Esophagus muscularis mucosa (tissue), 4 donors: ENCODE results near the gene TRIM15. TPM values are rescaled to one million over a fixed set of nuclear protein-coding genes. Genes with fewer than 3 reads are reported as not detected.
"Not testable (repeated sequence)": the region's sequence is repeated elsewhere in the genome, so short reads cannot be mapped to it uniquely, and the experiment has no call there.

Experiments
- DNase-seq: peaks from one replicate; pipeline ENCODE4 v3.0.0-alpha.2; 2017; ENCODE audit errors: extremely low spot score
- H3K27ac ChIP-seq, 4 donors: fragments of 200-600 bp; sonication (generic); replicated peaks in 1 of 4; 1 replicate in 3 of 4; 2 replicates in 1 of 4; pipeline ENCODE4 v1.5.1; 2016 to 2019; ENCODE audit warnings: mild to moderate bottlenecking in 1 of 4
- H3K27me3 ChIP-seq, 4 donors: fragments of 200-600 bp; sonication (generic); one replicate each; pipeline versions ENCODE4 v1.5.1 to v1.6.0; 2016 to 2019
- H3K36me3 ChIP-seq, 4 donors: fragments of 200-600 bp; sonication (generic); one replicate each; pipeline ENCODE4 v1.5.1; 2016 to 2019
- H3K4me1 ChIP-seq, 4 donors: fragments of 200-600 bp; sonication (generic); one replicate each; pipeline ENCODE4 v1.5.1; 2016 to 2019
- H3K4me3 ChIP-seq, 4 donors: fragments of 200-600 bp; sonication (generic); 1 replicate in 2 of 4; 2 replicates in 2 of 4; pipeline ENCODE4 v1.5.1; 2016 to 2019; ENCODE audit warnings: mild to moderate bottlenecking in 4 of 4, moderate library complexity in 1 of 4
- H3K9me3 ChIP-seq, 4 donors: fragments of 200-600 bp; sonication (generic); 1 replicate in 3 of 4; 2 replicates in 1 of 4; pipeline ENCODE4 v1.5.1; 2016 to 2019
- CTCF ChIP-seq, 3 experiments: fragments of 200-600 bp in 2 of 3; fragments of 450-650 bp in 1 of 3; sonication (generic) in 2 of 3; IDR thresholded peaks; one replicate each; pipeline ENCODE4 v1.5.1; 2017 to 2019; ENCODE audit warnings: antibody characterized with exemption in 3 of 3, mild to moderate bottlenecking in 2 of 3, moderate library complexity in 1 of 3
- EP300 ChIP-seq: sonication (generic); formaldehyde crosslinking; IDR thresholded peaks from one replicate; pipeline ENCODE4 v1.6.1; 2017; ENCODE audit warnings: antibody characterized with exemption
- POLR2A ChIP-seq: fragments of 450-650 bp; IDR thresholded peaks from one replicate; pipeline ENCODE4 v1.6.1; 2017; ENCODE audit warnings: antibody characterized with exemption, moderate library complexity, mild to moderate bottlenecking, low read depth
- POLR2AphosphoS5 ChIP-seq, 2 donors: sonication (generic); formaldehyde crosslinking; IDR thresholded peaks; one replicate each; pipeline ENCODE4 v1.6.1; 2017; ENCODE audit warnings: antibody characterized with exemption in 2 of 2
- WGBS: methylation state at CpG from one replicate; pipeline ENCODE4 v1.1.5; 2018; 5-methylcytosine and 5-hydroxymethylcytosine counted together
- intact Hi-C: fragments of 100-400 bp; cut with DNase I; formaldehyde crosslinking; loops from one replicate; pipeline ENCODE4 v1.15.1; 2023
- total RNA-seq, 4 donors: library from RNA; depleted of rRNA; stranded (reverse); fragments of >200 nt; gene quantifications; one replicate each; pipeline versions ENCODE4 v1.1.0 to v1.2.1, GENCODE V29; 2016

The TRIM15 gene
- total RNA-seq, 4 donors from 2014 or later, result 0.42 TPM; not detected in 3

- intact Hi-C loops, result no loop called here
- Histone ChIP-seq H3K27me3 (peaks cover 0 to 30% (median 0%) of the 10 kb centered on the region in 4 donors), H3K9me3 (no peaks in the 10 kb centered on the region), H3K36me3 (no peaks in the 10 kb centered on the region), H3K4me3 (no peak within 1 kb of the TSS), H3K27ac (no peak within 1 kb of the TSS), H3K4me1 (peaks cover 0 to 9% (median 4%) of the 10 kb centered on the region in 4 donors)
- peak; percentile 91 for DNase-seq
- WGBS, result 76% methylated on average over 4 of the region's 4 CpGs
- no peak for TF ChIP-seq EP300
These were observed 2.4 kb upstream of the TRIM15 start, which contains the start of gene TRIM10 for GRCh38 chr6:30160785-30161531. Gene TRIM10, minus strand, starts transcription at chr6:30161211. Its CDS starts 353 bp downstream, at chr6:30160858.

- intact Hi-C loops, result no loop called here
- no peaks in the 10 kb centered on the region for H3K36me3 ChIP-seq
- H3K4me1 ChIP-seq, result no peaks in the 10 kb centered on the region
- no peaks in the 10 kb centered on the region for H3K9me3 ChIP-seq
- H3K4me3 ChIP-seq, result no peak overlapping the region
- peak; percentile 60 for DNase-seq
- TF ChIP-seq POLR2A (no peak), EP300 (no peak), POLR2AphosphoS5 (IDR thresholded peaks at IDR 0.05) (no peak), CTCF (IDR thresholded peaks at IDR 0.05) (no peak)
- 75% methylated on average over 12 of the region's 12 CpGs for WGBS
- H3K27ac ChIP-seq, result no peak overlapping the region
- peaks cover 0 to 28% (median 0%) of the 10 kb centered on the region in 4 donors for H3K27me3 ChIP-seq
These were observed 869 bp upstream of the TRIM15 start for GRCh38 chr6:30162265-30163089.

- H3K4me1 ChIP-seq, result no peaks in the 10 kb centered on the region
- intact Hi-C loops, result no loop called here
- H3K9me3 ChIP-seq, result no peaks in the 10 kb centered on the region
- peak; percentile 72 for DNase-seq
- TF ChIP-seq POLR2AphosphoS5 (IDR thresholded peaks at IDR 0.05) (no peak), EP300 (no peak), CTCF (IDR thresholded peaks at IDR 0.05) (no peak), POLR2A (no peak)
- H3K27ac ChIP-seq, result no peak overlapping the region
- H3K4me3 ChIP-seq, result no peak overlapping the region
- H3K36me3 ChIP-seq, result no peaks in the 10 kb centered on the region
- peaks cover 0 to 37% (median 0%) of the 10 kb centered on the region in 4 donors for H3K27me3 ChIP-seq
- 88% methylated on average over 16 of the region's 16 CpGs for WGBS
These were observed 740 bp downstream of the TRIM15 start for GRCh38 chr6:30163918-30164654.

- peaks cover 0 to 36% (median 0%) of the 10 kb centered on the region in 4 donors for H3K27me3 ChIP-seq
- no peaks in the 10 kb centered on the region for H3K36me3 ChIP-seq
- DNase-seq, result peak; percentile 66
- no peak overlapping the region for H3K4me3 ChIP-seq
- no peak overlapping the region for H3K27ac ChIP-seq
- H3K9me3 ChIP-seq, result no peaks in the 10 kb centered on the region
- intact Hi-C loops, result no loop called here
- no peak for TF ChIP-seq POLR2AphosphoS5 (IDR thresholded peaks at IDR 0.05)
- no peak for TF ChIP-seq CTCF (IDR thresholded peaks at IDR 0.05)
- no peak for TF ChIP-seq EP300
- WGBS, result 74% methylated on average over 4 of the region's 4 CpGs
- no peaks in the 10 kb centered on the region for H3K4me1 ChIP-seq
These were observed 1.4 kb downstream of the TRIM15 start for GRCh38 chr6:30164714-30165113.

GRCh38 chr6:30165238-30165637 lies 1.9 kb downstream of the TRIM15 start:
- H3K4me3 ChIP-seq, H3K27ac ChIP-seq, H3K4me1 ChIP-seq, intact Hi-C loops, H3K9me3 ChIP-seq, H3K36me3 ChIP-seq, DNase-seq: not testable (repeated sequence)
- H3K27me3 ChIP-seq, result peaks cover 0 to 41% (median 0%) of the 10 kb centered on the region in 4 donors
- WGBS, result 79% methylated on average over 1 of the region's 1 CpG
